Measurements from ENCODE around the gene COL25A1.

Gene COL25A1

DNA sequence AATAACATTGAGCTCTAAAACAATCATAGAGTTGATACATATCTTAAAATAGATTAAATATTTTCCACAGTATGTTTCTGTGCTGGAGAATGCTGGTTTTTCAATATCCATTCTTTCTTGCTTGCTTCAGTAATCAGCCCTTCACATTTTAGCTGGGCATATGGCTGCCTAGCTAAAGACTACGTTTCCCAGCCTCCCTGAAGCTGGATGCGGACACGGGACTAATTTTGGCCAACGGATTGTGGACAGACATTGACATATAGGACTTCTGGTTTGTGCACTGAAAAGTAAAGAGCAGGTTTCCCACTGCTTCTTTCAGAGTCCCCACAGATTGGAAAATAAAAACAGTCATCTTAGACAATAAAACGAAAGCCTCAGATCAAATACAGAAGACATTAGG is 97.3 kb downstream of the COL25A1 start:
- TF ChIP-seq JUND (IDR thresholded peaks at IDR 0.05; ENCODE audit: low read depth) = no peak

GRCh38 chr4:109199585-109199984 is 102.9 kb downstream of the COL25A1 start:
- DNase-seq (ENCODE audit: low read depth in 1 of 2, low spot score in 1 of 2) = no peak
- TF ChIP-seq JUND (IDR thresholded peaks at IDR 0.05; ENCODE audit: low read depth) = no peak
- in situ Hi-C loops (cut with HindIII; ENCODE audit: low pct_unique_long_range_greater_than_20kb, low sequenced_read_pairs) = no loop called here

More for the DNA sequence above, 97.3 kb downstream of the COL25A1 start:
- DNase-seq (ENCODE audit: low read depth in 1 of 2, low spot score in 1 of 2) = peak in 1 of 2 experiments; percentile 3
- in situ Hi-C loops (cut with HindIII; ENCODE audit: low pct_unique_long_range_greater_than_20kb, low sequenced_read_pairs) = no loop called here

DNA sequence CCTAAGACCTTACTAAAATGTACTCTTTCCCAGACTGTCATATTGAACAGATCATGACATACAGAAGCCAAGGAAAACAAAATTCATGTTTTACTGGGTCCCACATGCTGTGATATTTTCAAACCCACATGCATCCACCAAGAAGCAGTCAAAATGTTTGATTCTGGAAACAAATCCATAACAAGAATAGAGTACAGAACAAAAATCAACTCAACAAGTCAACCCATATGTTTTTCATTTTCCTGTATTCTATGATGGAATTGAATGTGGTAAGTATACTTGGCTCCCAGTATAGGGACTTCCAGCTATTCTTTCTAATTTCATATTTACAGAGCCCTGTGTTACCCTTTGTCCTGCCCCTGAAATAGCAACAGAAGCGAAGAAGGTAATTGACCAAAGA is 106.8 kb downstream of the COL25A1 start:
- in situ Hi-C loops (cut with HindIII; ENCODE audit: low pct_unique_long_range_greater_than_20kb, low sequenced_read_pairs) = no loop called here
- DNase-seq (ENCODE audit: low read depth in 1 of 2, low spot score in 1 of 2) = no peak
- no peak for TF ChIP-seq JUND (IDR thresholded peaks at IDR 0.05; ENCODE audit: low read depth)

DNA sequence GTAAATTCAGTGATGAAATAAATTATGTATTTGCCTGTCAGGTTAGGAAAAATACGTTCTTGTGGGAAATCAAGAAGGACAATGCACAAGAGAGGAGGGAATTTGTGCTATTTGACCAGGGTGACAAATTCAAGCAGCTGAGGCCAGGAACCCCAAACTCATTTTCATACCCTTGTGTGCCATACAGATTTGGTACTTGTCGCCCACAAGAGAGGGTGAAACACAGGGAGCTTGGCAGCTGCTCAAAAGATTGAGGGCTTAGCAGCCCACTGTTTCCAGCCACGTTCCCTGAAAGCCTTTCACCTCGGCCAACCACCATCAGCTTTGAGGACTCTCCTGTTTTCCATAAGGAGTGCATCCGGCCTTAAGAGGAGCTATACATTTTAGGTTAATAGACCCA is 111.2 kb downstream of the COL25A1 start:
- TF ChIP-seq JUND (IDR thresholded peaks at IDR 0.05; ENCODE audit: low read depth) = no peak
- no peak for DNase-seq (ENCODE audit: low read depth in 1 of 2, low spot score in 1 of 2)
- in situ Hi-C loops (cut with HindIII; ENCODE audit: low pct_unique_long_range_greater_than_20kb, low sequenced_read_pairs) = no loop called here

GRCh38 chr4:109186458-109186945 is 116.0 kb downstream of the COL25A1 start:
- in situ Hi-C loops (cut with HindIII; ENCODE audit: low pct_unique_long_range_greater_than_20kb, low sequenced_read_pairs) = no loop called here
- no peak for DNase-seq (ENCODE audit: low read depth in 1 of 2, low spot score in 1 of 2)
- no peak for TF ChIP-seq JUND (IDR thresholded peaks at IDR 0.05; ENCODE audit: low read depth)

- DNase-seq (ENCODE audit: low read depth in 1 of 2, low spot score in 1 of 2) = no peak
- in situ Hi-C loops (cut with HindIII; ENCODE audit: low pct_unique_long_range_greater_than_20kb, low sequenced_read_pairs) = no loop called here
- TF ChIP-seq JUND (IDR thresholded peaks at IDR 0.05; ENCODE audit: low read depth) = no peak
These were observed 116.5 kb downstream of the COL25A1 start for GRCh38 chr4:109185951-109186350.

GRCh38 chr4:109185548-109185947 is 116.9 kb downstream of the COL25A1 start:
- no peak for DNase-seq (ENCODE audit: low read depth in 1 of 2, low spot score in 1 of 2)
- in situ Hi-C loops (cut with HindIII; ENCODE audit: low pct_unique_long_range_greater_than_20kb, low sequenced_read_pairs) = no loop called here
- no peak for TF ChIP-seq JUND (IDR thresholded peaks at IDR 0.05; ENCODE audit: low read depth)

- no peak for DNase-seq (ENCODE audit: low read depth in 1 of 2, low spot score in 1 of 2)
- in situ Hi-C loops (cut with HindIII; ENCODE audit: low pct_unique_long_range_greater_than_20kb, low sequenced_read_pairs) = no loop called here
- TF ChIP-seq JUND (IDR thresholded peaks at IDR 0.05; ENCODE audit: low read depth) = no peak
These were observed 117.9 kb downstream of the COL25A1 start for GRCh38 chr4:109184491-109184961.

GRCh38 chr4:109183931-109184490 is 118.4 kb downstream of the COL25A1 start:
- DNase-seq (ENCODE audit: low read depth in 1 of 2, low spot score in 1 of 2) = no peak
- in situ Hi-C loops (cut with HindIII; ENCODE audit: low pct_unique_long_range_greater_than_20kb, low sequenced_read_pairs) = no loop called here
- TF ChIP-seq JUND (IDR thresholded peaks at IDR 0.05; ENCODE audit: low read depth) = no peak

GRCh38 chr4:109182696-109183095 is 119.8 kb downstream of the COL25A1 start:
- no peak for TF ChIP-seq JUND (IDR thresholded peaks at IDR 0.05; ENCODE audit: low read depth)
- DNase-seq (ENCODE audit: low read depth in 1 of 2, low spot score in 1 of 2) = no peak
- in situ Hi-C loops (cut with HindIII; ENCODE audit: low pct_unique_long_range_greater_than_20kb, low sequenced_read_pairs) = no loop called here

GRCh38 chr4:109179061-109179460 is 123.4 kb downstream of the COL25A1 start:
- DNase-seq (ENCODE audit: low read depth in 1 of 2, low spot score in 1 of 2) = no peak
- in situ Hi-C loops (cut with HindIII; ENCODE audit: low pct_unique_long_range_greater_than_20kb, low sequenced_read_pairs) = no loop called here
- TF ChIP-seq JUND (IDR thresholded peaks at IDR 0.05; ENCODE audit: low read depth) = no peak

- in situ Hi-C loops (cut with HindIII; ENCODE audit: low pct_unique_long_range_greater_than_20kb, low sequenced_read_pairs) = no loop called here
- no peak for DNase-seq (ENCODE audit: low read depth in 1 of 2, low spot score in 1 of 2)
- no peak for TF ChIP-seq JUND (IDR thresholded peaks at IDR 0.05; ENCODE audit: low read depth)
These were observed 125.2 kb downstream of the COL25A1 start for GRCh38 chr4:109177096-109177810.

- DNase-seq (ENCODE audit: low read depth in 1 of 2, low spot score in 1 of 2) = no peak
- in situ Hi-C loops (cut with HindIII; ENCODE audit: low pct_unique_long_range_greater_than_20kb, low sequenced_read_pairs) = no loop called here
- no peak for TF ChIP-seq JUND (IDR thresholded peaks at IDR 0.05; ENCODE audit: low read depth)
These were observed 128.1 kb downstream of the COL25A1 start for GRCh38 chr4:109174224-109174953.

Measured in T47D (cell line).